ENCODE data around the gene PTGDR. TPM values are rescaled to one million over a fixed set of nuclear protein-coding genes. Genes with fewer than 3 reads are reported as not detected.

Gene PTGDR, protein sequence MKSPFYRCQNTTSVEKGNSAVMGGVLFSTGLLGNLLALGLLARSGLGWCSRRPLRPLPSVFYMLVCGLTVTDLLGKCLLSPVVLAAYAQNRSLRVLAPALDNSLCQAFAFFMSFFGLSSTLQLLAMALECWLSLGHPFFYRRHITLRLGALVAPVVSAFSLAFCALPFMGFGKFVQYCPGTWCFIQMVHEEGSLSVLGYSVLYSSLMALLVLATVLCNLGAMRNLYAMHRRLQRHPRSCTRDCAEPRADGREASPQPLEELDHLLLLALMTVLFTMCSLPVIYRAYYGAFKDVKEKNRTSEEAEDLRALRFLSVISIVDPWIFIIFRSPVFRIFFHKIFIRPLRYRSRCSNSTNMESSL
- polyA plus RNA-seq (2012; ENCODE audit: insufficient read depth, insufficient read length, low read depth), result not detected

DNA sequence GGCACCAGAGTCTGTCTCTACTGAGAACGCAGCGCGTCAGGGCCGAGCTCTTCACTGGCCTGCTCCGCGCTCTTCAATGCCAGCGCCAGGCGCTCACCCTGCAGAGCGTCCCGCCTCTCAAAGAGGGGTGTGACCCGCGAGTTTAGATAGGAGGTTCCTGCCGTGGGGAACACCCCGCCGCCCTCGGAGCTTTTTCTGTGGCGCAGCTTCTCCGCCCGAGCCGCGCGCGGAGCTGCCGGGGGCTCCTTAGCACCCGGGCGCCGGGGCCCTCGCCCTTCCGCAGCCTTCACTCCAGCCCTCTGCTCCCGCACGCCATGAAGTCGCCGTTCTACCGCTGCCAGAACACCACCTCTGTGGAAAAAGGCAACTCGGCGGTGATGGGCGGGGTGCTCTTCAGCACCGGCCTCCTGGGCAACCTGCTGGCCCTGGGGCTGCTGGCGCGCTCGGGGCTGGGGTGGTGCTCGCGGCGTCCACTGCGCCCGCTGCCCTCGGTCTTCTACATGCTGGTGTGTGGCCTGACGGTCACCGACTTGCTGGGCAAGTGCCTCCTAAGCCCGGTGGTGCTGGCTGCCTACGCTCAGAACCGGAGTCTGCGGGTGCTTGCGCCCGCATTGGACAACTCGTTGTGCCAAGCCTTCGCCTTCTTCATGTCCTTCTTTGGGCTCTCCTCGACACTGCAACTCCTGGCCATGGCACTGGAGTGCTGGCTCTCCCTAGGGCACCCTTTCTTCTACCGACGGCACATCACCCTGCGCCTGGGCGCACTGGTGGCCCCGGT, at the start of gene PTGDR:
Gene PTGDR (plus strand): TSS at position 198 of the 778 bp plus-strand sequence. CDS start 117 bp downstream, at position 315.
- no peak within 1 kb of the TSS for H3K4me3 ChIP-seq (ENCODE audit: low read depth, low read length)
- no peak for DNase-seq
- peaks cover 32% of the 10 kb centered on the region for H3K27me3 ChIP-seq

DNA sequence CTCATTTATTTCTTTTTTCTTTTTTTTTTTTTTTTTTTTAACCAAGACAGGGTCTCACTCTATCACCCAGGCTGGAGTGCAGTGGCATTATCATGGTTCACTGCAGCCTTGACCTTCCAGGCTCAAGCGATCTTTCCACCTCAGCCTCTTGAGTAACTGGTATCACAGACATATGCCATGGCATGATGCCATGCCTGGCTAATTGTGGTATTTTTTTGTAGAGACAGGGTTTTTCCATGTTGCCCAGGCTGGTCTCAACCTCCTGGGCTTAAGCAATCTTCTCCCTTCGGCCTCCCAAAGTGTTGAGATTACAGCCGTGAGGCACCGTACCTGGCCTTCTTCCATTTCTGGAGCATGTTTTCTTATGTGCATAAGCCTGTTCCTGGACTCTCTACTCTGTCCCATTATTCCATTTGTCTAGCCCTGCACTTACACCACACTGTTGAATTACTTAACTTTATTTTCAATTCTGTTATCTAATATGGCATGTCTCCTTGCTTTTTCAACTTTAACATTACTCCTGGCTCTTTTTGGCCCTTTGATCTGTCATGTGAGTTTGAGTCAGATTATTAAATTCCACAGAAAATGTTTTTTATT, 47.9 kb upstream of the PTGDR start:
- DNase-seq, result no peak
- H3K4me1 ChIP-seq, result no peaks in the 10 kb centered on the region
- H3K4me3 ChIP-seq (ENCODE audit: low read depth, low read length), result no peak overlapping the region
- TF ChIP-seq, protein P1, sequence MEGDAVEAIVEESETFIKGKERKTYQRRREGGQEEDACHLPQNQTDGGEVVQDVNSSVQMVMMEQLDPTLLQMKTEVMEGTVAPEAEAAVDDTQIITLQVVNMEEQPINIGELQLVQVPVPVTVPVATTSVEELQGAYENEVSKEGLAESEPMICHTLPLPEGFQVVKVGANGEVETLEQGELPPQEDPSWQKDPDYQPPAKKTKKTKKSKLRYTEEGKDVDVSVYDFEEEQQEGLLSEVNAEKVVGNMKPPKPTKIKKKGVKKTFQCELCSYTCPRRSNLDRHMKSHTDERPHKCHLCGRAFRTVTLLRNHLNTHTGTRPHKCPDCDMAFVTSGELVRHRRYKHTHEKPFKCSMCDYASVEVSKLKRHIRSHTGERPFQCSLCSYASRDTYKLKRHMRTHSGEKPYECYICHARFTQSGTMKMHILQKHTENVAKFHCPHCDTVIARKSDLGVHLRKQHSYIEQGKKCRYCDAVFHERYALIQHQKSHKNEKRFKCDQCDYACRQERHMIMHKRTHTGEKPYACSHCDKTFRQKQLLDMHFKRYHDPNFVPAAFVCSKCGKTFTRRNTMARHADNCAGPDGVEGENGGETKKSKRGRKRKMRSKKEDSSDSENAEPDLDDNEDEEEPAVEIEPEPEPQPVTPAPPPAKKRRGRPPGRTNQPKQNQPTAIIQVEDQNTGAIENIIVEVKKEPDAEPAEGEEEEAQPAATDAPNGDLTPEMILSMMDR (IDR thresholded peaks at IDR 0.05; ENCODE audit: low read depth, low read length), result no peak
- no peaks in the 10 kb centered on the region for H3K9me3 ChIP-seq
- peaks cover 6% of the 10 kb centered on the region for H3K27me3 ChIP-seq
- H3K36me3 ChIP-seq, result no peaks in the 10 kb centered on the region

More for the DNA sequence above, at the start of gene PTGDR:
- TF ChIP-seq, protein P1 (IDR thresholded peaks at IDR 0.05; ENCODE audit: low read depth, low read length), result no peak
- H3K4me1 ChIP-seq, result no peaks in the 10 kb centered on the region
- no peaks in the 10 kb centered on the region for H3K9me3 ChIP-seq
- H3K36me3 ChIP-seq, result no peaks in the 10 kb centered on the region

DNA sequence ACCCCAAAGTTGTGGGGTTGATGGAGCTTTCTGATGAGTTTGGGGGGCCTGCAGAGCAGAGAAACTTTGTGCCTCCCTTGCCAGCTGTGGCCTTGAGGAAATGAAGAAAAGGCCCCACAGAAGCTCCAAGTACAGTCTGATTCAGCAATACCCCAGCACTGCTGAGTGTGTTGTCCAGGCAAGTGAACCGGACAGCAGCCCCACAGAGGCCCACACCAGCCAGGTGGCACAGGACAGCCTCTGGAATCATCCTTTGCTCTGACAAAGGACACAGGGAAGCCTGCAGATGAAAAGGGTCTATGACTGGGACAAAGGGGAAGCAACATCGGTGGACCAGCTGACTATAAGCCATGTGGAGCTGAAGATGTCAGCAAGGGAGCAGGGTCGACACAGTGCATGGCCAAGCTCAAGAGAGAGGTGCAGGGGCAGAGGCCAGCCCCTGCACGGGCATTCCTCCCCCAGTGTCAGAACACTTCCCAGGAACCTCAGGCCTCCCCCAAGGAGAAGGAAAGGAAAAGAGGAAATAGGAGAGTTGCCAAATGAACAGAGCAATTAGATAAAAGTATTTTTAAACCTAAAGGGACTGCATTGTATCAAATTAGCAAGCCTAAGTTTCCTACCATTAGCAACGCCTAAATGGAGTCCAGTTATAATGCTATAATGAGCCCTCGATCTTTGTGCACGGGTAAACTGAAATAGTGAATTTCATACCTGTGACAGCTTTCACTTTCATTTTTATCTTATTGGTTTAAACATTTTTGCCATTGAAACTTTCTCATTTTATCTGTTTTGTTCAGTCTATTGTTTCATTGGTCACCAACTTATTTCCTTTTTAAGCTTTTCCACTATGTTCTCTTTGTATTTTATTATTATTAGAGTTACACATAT, 46.3 kb upstream of the PTGDR start:
- Histone ChIP-seq H3K36me3 (no peaks in the 10 kb centered on the region), H3K4me3 (ENCODE audit: low read depth, low read length) (no peak overlapping the region), H3K27me3 (no peaks in the 10 kb centered on the region), H3K4me1 (no peaks in the 10 kb centered on the region), H3K9me3 (no peaks in the 10 kb centered on the region)
- TF ChIP-seq, protein P1 (IDR thresholded peaks at IDR 0.05; ENCODE audit: low read depth, low read length), result no peak
- no peak for DNase-seq

DNA sequence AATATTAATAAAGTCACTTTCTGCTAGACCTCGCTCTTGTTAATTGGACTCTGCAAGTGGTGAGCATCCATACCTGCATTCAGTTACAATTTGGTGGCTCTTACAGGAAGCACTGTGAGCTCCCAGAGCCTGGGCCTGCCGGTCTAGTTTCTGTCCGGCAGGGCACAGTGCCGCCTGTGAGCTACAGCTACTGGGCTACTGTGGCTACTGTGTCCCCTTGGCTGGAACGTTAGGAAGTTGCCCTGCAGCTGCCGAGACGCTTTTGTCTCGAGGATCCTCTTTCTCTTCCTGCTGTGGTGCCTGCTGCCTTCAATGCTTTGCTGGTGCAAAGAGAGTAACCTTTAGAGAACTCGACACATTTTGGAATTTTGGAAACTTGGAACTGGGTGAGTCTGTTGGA, 44.6 kb upstream of the PTGDR start:
- Histone ChIP-seq H3K9me3 (no peaks in the 10 kb centered on the region), H3K27me3 (no peaks in the 10 kb centered on the region), H3K36me3 (no peaks in the 10 kb centered on the region), H3K4me1 (no peaks in the 10 kb centered on the region), H3K4me3 (ENCODE audit: low read depth, low read length) (no peak overlapping the region)
- no peak for DNase-seq
- TF ChIP-seq, protein P1 (IDR thresholded peaks at IDR 0.05; ENCODE audit: low read depth, low read length), result no peak

DNA sequence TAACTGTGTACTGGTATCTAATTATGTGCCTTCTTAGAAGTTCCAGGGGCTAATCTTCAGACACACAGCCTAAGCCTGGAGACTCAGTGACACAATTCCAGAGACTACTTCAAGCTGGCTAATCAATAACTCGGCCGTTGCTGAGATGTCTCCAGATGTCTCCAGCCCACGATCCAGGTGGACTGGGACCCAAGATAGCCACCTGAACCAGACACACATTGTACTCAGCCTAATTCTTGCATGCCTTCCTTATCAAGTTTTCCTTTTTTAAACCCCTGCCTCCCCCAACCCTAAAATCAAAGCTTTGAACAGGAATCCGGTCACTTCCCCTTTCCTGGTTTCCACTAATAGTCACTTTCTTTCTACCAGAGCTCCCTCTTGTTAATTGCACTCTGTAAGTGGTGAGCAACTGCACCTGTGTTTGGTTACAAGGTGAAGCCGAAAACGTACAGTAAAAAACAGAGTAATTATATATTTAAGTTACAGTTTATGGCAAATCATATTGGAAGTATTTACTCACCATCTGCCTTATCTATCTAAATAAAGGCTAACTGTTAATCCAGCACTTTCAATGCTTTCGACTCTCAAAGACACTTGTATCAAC, 39.8 kb upstream of the PTGDR start:
- TF ChIP-seq, protein P1 (IDR thresholded peaks at IDR 0.05; ENCODE audit: low read depth, low read length), result no peak
- DNase-seq, result no peak
- no peaks in the 10 kb centered on the region for H3K9me3 ChIP-seq
- H3K36me3 ChIP-seq, result no peaks in the 10 kb centered on the region
- no peak overlapping the region for H3K4me3 ChIP-seq (ENCODE audit: low read depth, low read length)
- peaks cover 7% of the 10 kb centered on the region for H3K27me3 ChIP-seq
- no peaks in the 10 kb centered on the region for H3K4me1 ChIP-seq
